HG03108 (cell line): Measurements from ENCODE around the gene FBXO36.
A peak's percentile ranks its signal among the peaks of the same experiment; 100 is the strongest.
"Not testable (repeated sequence)": the region's sequence is repeated elsewhere in the genome, so short reads cannot be mapped to it uniquely, and the experiment has no call there.

Experiments
- ATAC-seq: cut with Tn5 transposase; IDR thresholded peaks from one replicate; pipeline ENCODE4 v1.9.1; 2021; ENCODE audit warnings: moderate library complexity; ENCODE audit not compliant: unreplicated experiment

Gene FBXO36

GRCh38 chr2:229922449-229923386 lies at the start of gene FBXO36:
Gene FBXO36, plus strand, starts transcription at chr2:229922503. Its CDS starts 11 bp downstream, at chr2:229922514.
- ATAC-seq: peak; percentile 57

GRCh38 chr2:229873123-229873581 lies 49.2 kb upstream of the FBXO36 start:
- ATAC-seq: peak; percentile 88

- no peak for ATAC-seq
These were observed 47.7 kb upstream of the FBXO36 start for GRCh38 chr2:229874647-229875046.

GRCh38 chr2:229875549-229875948 lies 46.8 kb upstream of the FBXO36 start:
- ATAC-seq: no peak

GRCh38 chr2:229879191-229879950 lies 42.9 kb upstream of the FBXO36 start:
- no peak for ATAC-seq

GRCh38 chr2:229880892-229881586 lies 41.3 kb upstream of the FBXO36 start:
- no peak for ATAC-seq

- ATAC-seq: no peak
These were observed 39.7 kb upstream of the FBXO36 start for GRCh38 chr2:229882583-229882982.

GRCh38 chr2:229884775-229885699 lies 37.3 kb upstream of the FBXO36 start:
- no peak for ATAC-seq

GRCh38 chr2:229887441-229887840 lies 34.9 kb upstream of the FBXO36 start:
- no peak for ATAC-seq

GRCh38 chr2:229888031-229888430 lies 34.3 kb upstream of the FBXO36 start:
- no peak for ATAC-seq

GRCh38 chr2:229889023-229889422 lies 33.3 kb upstream of the FBXO36 start:
- ATAC-seq: no peak

GRCh38 chr2:229896857-229897256 lies 25.4 kb upstream of the FBXO36 start:
- no peak for ATAC-seq

- no peak for ATAC-seq
These were observed 22.7 kb upstream of the FBXO36 start for GRCh38 chr2:229899604-229900003.

- ATAC-seq: no peak
These were observed 22.3 kb upstream of the FBXO36 start for GRCh38 chr2:229900012-229900411.

GRCh38 chr2:229900514-229900913 lies 21.8 kb upstream of the FBXO36 start:
- ATAC-seq: not testable (repeated sequence)

- ATAC-seq: no peak
These were observed 20.5 kb upstream of the FBXO36 start for GRCh38 chr2:229901819-229902218.

- ATAC-seq: no peak
These were observed 19.3 kb upstream of the FBXO36 start for GRCh38 chr2:229903037-229903436.

GRCh38 chr2:229905601-229906000 lies 16.7 kb upstream of the FBXO36 start:
- ATAC-seq: no peak

GRCh38 chr2:229909090-229909489 lies 13.2 kb upstream of the FBXO36 start:
- ATAC-seq: no peak
